ENCODE data around the gene IL11. TPM values are rescaled to one million over a fixed set of nuclear protein-coding genes. Genes with fewer than 3 reads are reported as not detected.
A peak's percentile ranks its signal among the peaks of the same experiment; 100 is the strongest.

The IL11 gene
- total and polyA plus RNA-seq, 2 donors (not counting 1 experiment from before 2014, with no cell fraction given) = 0.66 to 1.2 TPM

DNA sequence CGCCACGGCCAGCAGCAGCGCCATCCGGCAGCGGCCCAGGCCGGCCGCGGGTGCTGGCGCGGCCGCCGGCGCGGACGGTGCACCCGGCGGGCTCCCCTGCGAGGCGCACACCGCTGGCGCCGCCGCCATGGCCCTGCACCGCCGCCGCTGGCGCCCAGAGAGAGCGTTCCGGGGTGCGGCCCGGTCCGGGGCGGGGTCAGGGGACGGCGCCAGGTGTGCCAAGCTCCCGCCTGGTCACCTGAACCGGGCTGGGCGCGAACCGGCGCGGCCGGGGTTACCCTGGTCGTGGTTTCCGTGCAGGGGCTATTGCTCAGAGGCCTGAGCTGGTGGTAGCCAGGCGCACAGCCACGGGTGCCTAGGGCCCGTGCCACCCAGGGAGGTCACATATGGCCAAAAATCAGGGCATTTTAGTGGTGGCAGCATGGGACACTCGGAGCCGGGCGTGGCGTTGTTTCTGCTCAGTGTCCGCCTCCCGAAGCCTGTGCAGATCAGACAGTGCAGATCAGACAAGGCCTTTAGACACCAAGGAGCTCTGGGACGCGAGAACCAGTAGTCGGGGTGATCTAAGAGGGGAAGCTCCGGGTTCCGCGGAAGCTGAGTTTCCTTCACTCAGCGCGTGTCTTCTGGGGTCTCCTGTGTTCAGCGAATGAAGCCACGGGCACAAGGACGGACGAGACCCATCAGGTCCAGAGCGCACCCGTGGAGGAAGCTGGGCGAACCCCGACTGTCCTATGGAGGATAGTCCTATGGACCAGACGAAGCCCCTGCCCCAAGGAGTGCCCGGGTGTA is 14.1 kb upstream of the IL11 start, which contains the start of gene TMEM238:
TMEM238 (minus strand) TSS at position 162 of the 789 bp plus-strand sequence; CDS start at position 129, 33 bp downstream.
- DNase-seq (ENCODE audit: low read depth in 2 of 2) = no peak
- peak within 1 kb of the TSS; percentile 78 for H2AFZ ChIP-seq (ENCODE audit: low read length)
- TF ChIP-seq, protein P1, sequence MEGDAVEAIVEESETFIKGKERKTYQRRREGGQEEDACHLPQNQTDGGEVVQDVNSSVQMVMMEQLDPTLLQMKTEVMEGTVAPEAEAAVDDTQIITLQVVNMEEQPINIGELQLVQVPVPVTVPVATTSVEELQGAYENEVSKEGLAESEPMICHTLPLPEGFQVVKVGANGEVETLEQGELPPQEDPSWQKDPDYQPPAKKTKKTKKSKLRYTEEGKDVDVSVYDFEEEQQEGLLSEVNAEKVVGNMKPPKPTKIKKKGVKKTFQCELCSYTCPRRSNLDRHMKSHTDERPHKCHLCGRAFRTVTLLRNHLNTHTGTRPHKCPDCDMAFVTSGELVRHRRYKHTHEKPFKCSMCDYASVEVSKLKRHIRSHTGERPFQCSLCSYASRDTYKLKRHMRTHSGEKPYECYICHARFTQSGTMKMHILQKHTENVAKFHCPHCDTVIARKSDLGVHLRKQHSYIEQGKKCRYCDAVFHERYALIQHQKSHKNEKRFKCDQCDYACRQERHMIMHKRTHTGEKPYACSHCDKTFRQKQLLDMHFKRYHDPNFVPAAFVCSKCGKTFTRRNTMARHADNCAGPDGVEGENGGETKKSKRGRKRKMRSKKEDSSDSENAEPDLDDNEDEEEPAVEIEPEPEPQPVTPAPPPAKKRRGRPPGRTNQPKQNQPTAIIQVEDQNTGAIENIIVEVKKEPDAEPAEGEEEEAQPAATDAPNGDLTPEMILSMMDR (conservative IDR thresholded peaks at IDR 0.05 in 1 of 2, IDR thresholded peaks at IDR 0.05 in 1 of 2; ENCODE audit: low read depth in 1 of 2, low read length in 2 of 2) = no peak
- no peak for TF ChIP-seq EZH2 (IDR thresholded peaks at IDR 0.05; ENCODE audit: low read length, missing control alignments)
- peak within 1 kb of the TSS; percentile 20 to 98 (median 60) for H3K4me3 ChIP-seq (replicated peaks in 1 of 4; ENCODE audit: control extremely low read depth in 1 of 4, insufficient read depth in 1 of 4, low read depth in 3 of 4, low read length in 4 of 4)
- H3K27ac ChIP-seq (ENCODE audit: insufficient read depth, low read length) = peak within 1 kb of the TSS; percentile 87
- H3K79me2 ChIP-seq (ENCODE audit: control insufficient read depth, insufficient read depth, low read length) = peaks cover 36% of the 10 kb centered on the region
- peak within 1 kb of the TSS; percentile 73 for H3K4me2 ChIP-seq (ENCODE audit: extremely low read depth, insufficient read depth, low read length)
- peaks cover 18% of the 10 kb centered on the region for H3K4me1 ChIP-seq (ENCODE audit: control insufficient read depth, extremely low read depth, insufficient read depth, low read length)
- no peaks in the 10 kb centered on the region for H3K27me3 ChIP-seq (ENCODE audit: control insufficient read depth, insufficient read depth, low read length)
- H3K9ac ChIP-seq (ENCODE audit: insufficient read depth, low read length) = peak within 1 kb of the TSS; percentile 35
- no peaks in the 10 kb centered on the region for H3K9me3 ChIP-seq (ENCODE audit: control insufficient read depth, insufficient read depth, low read depth, low read length)
- peaks cover 22% of the 10 kb centered on the region for H3K36me3 ChIP-seq (ENCODE audit: control insufficient read depth, insufficient read depth, low read length)
- H4K20me1 ChIP-seq (ENCODE audit: control insufficient read depth, extremely low read depth, insufficient read depth, low read length) = peaks cover 3% of the 10 kb centered on the region

- H3K27ac ChIP-seq (ENCODE audit: insufficient read depth, low read length) = no peak overlapping the region
- H3K9me3 ChIP-seq (ENCODE audit: control insufficient read depth, insufficient read depth, low read depth, low read length) = no peaks in the 10 kb centered on the region
- H2AFZ ChIP-seq (ENCODE audit: low read length) = peak overlapping the region; percentile 78
- peak; percentile 69 to 71 for DNase-seq (ENCODE audit: low read depth in 2 of 2)
- no peaks in the 10 kb centered on the region for H3K27me3 ChIP-seq (ENCODE audit: control insufficient read depth, insufficient read depth, low read length)
- H3K4me3 ChIP-seq (replicated peaks in 1 of 4; ENCODE audit: control extremely low read depth in 1 of 4, insufficient read depth in 1 of 4, low read depth in 3 of 4, low read length in 4 of 4) = peak overlapping the region in 3 of 4 experiments; percentile 17 to 46 (median 25)
- peaks cover 28% of the 10 kb centered on the region for H3K79me2 ChIP-seq (ENCODE audit: control insufficient read depth, insufficient read depth, low read length)
- TF ChIP-seq, protein P1 (conservative IDR thresholded peaks at IDR 0.05 in 1 of 2, IDR thresholded peaks at IDR 0.05 in 1 of 2; ENCODE audit: low read depth in 1 of 2, low read length in 2 of 2) = no peak
- no peak for TF ChIP-seq EZH2 (IDR thresholded peaks at IDR 0.05; ENCODE audit: low read length, missing control alignments)
- peaks cover 16% of the 10 kb centered on the region for H3K4me1 ChIP-seq (ENCODE audit: control insufficient read depth, extremely low read depth, insufficient read depth, low read length)
- peak overlapping the region; percentile 66 for H3K4me2 ChIP-seq (ENCODE audit: extremely low read depth, insufficient read depth, low read length)
- peak overlapping the region; percentile 35 for H3K9ac ChIP-seq (ENCODE audit: insufficient read depth, low read length)
- peaks cover 14% of the 10 kb centered on the region for H3K36me3 ChIP-seq (ENCODE audit: control insufficient read depth, insufficient read depth, low read length)
- H4K20me1 ChIP-seq (ENCODE audit: control insufficient read depth, extremely low read depth, insufficient read depth, low read length) = peaks cover 3% of the 10 kb centered on the region
Observed at GRCh38 chr19:55383279-55384130, 13.2 kb upstream of the IL11 start.

DNA sequence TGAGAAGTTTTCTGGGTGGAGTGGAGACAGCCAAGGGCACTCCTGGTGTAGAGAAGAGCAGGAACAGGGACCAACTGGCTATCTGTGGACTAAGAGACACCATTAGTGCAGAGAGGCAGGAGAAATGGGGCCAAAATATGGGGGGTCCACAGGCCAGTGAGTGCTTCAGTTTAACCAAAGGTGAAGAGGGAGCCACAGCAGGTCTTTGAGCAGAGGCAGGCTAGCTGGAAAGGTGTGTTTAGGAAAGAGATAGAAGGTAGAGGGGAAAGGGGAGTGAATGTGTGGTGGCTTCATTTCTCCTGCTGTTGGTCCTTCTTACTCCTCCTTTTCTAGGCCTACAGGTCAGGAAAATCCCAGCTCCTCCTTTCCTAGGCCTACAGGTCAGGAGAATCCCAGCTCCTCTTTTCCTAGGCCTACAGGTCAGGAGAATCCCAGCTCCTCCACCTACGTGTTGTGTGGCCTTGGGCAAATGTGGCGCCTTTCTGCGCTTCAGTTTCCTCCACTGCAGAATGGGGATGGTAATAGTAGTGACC is 12.3 kb upstream of the IL11 start:
- H3K4me3 ChIP-seq (replicated peaks in 1 of 4; ENCODE audit: control extremely low read depth in 1 of 4, insufficient read depth in 1 of 4, low read depth in 3 of 4, low read length in 4 of 4) = no peak overlapping the region
- peaks cover 6% of the 10 kb centered on the region for H3K36me3 ChIP-seq (ENCODE audit: control insufficient read depth, insufficient read depth, low read length)
- no peak overlapping the region for H2AFZ ChIP-seq (ENCODE audit: low read length)
- TF ChIP-seq, protein P1 (conservative IDR thresholded peaks at IDR 0.05 in 1 of 2, IDR thresholded peaks at IDR 0.05 in 1 of 2; ENCODE audit: low read depth in 1 of 2, low read length in 2 of 2) = no peak
- no peak for TF ChIP-seq EZH2 (IDR thresholded peaks at IDR 0.05; ENCODE audit: low read length, missing control alignments)
- DNase-seq (ENCODE audit: low read depth in 2 of 2) = no peak
- peaks cover under 1% of the 10 kb centered on the region for H4K20me1 ChIP-seq (ENCODE audit: control insufficient read depth, extremely low read depth, insufficient read depth, low read length)
- H3K79me2 ChIP-seq (ENCODE audit: control insufficient read depth, insufficient read depth, low read length) = peaks cover 18% of the 10 kb centered on the region
- no peak overlapping the region for H3K9ac ChIP-seq (ENCODE audit: insufficient read depth, low read length)
- H3K4me2 ChIP-seq (ENCODE audit: extremely low read depth, insufficient read depth, low read length) = no peak overlapping the region
- H3K9me3 ChIP-seq (ENCODE audit: control insufficient read depth, insufficient read depth, low read depth, low read length) = no peaks in the 10 kb centered on the region
- peaks cover 9% of the 10 kb centered on the region for H3K4me1 ChIP-seq (ENCODE audit: control insufficient read depth, extremely low read depth, insufficient read depth, low read length)
- no peak overlapping the region for H3K27ac ChIP-seq (ENCODE audit: insufficient read depth, low read length)
- no peaks in the 10 kb centered on the region for H3K27me3 ChIP-seq (ENCODE audit: control insufficient read depth, insufficient read depth, low read length)

All from fibroblast of lung (primary cell).